ENCODE results near the gene FXYD4.

DNA sequence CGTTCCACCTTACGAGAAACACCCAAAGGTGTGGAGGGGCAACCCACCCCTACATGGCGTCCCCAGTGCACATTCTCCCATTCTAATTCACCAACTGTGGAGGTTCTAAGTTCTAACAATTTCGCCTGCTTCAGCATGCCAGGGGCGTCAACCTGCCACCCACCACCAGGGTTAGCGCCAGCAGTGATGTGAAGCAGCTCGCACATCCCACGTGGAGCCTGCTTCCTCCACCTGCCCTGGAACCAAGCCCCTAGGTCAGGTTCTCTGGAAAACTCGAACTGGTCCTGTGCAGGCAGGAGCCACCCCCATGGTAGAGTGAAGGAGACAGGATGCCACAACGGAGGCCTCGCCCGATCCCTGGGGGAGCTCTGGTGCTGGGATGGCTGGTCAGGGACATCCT lies 33.3 kb upstream of the FXYD4 start:
- TF ChIP-seq CTCF (IDR thresholded peaks at IDR 0.05) (no peak), POLR2AphosphoS5 (IDR thresholded peaks at IDR 0.05) (no peak)
